Stomach (tissue), 4 donors: ENCODE measurements around the gene RAD23A.

Experiments used
- CTCF ChIP-seq, 7 experiments: fragments of 450-650 bp in 4 of 7; fragments of 200-600 bp in 3 of 7; sonication (generic) in 3 of 7; IDR thresholded peaks; one replicate each; pipeline ENCODE4 v1.5.1; 2016 to 2019; ENCODE audit warnings: antibody characterized with exemption in 7 of 7, control low read depth in 2 of 7, mild to moderate bottlenecking in 1 of 7
- EP300 ChIP-seq: sonication (generic); formaldehyde crosslinking; IDR thresholded peaks from one replicate; pipeline ENCODE4 v1.6.1; 2017; ENCODE audit warnings: antibody characterized with exemption
- POLR2A ChIP-seq, 4 donors: fragments of 450-650 bp; IDR thresholded peaks; one replicate each; pipeline ENCODE4 v1.6.1; 2016; ENCODE audit warnings: antibody characterized with exemption in 4 of 4, control low read depth in 2 of 4, mild to moderate bottlenecking in 1 of 4, moderate library complexity in 1 of 4
- POLR2AphosphoS5 ChIP-seq, 3 donors: sonication (generic); formaldehyde crosslinking; IDR thresholded peaks; one replicate each; pipeline ENCODE4 v1.6.1; 2016; ENCODE audit warnings: antibody characterized with exemption in 3 of 3

GRCh38 chr19:12953138-12953798, 7.6 kb downstream of the RAD23A start:
- TF ChIP-seq POLR2AphosphoS5 (IDR thresholded peaks at IDR 0.05), result no peak
- no peak for TF ChIP-seq POLR2A (IDR thresholded peaks at IDR 0.05)
- no peak for TF ChIP-seq CTCF (IDR thresholded peaks at IDR 0.05)
- TF ChIP-seq EP300, result no peak
